Endothelial cell of hepatic sinusoid (primary cell): Measurements from ENCODE around the gene KIAA1586.

Experiments used
- in situ Hi-C: cut with HindIII; loops from 2 replicates; pipeline ENCODE4 v1.10.0; 2017; ENCODE audit warnings: low sequenced_read_pairs

Gene KIAA1586

GRCh38 chr6:57094689-57095088 is 48.2 kb downstream of the KIAA1586 start:
- in situ Hi-C loops: no loop called here

- in situ Hi-C loops: no loop called here
These were observed 51.1 kb downstream of the KIAA1586 start for GRCh38 chr6:57097596-57097995.

- in situ Hi-C loops: no loop called here
These were observed 56.5 kb downstream of the KIAA1586 start for GRCh38 chr6:57102976-57103375.

- in situ Hi-C loops: no loop called here
These were observed 57.8 kb downstream of the KIAA1586 start for GRCh38 chr6:57104336-57104735.
